Activated CD4-positive, alpha-beta T cell treated with anti-CD3 and anti-CD28 coated beads, Interleukin-2, amount 50 U/mL, for 16 hours (primary cell): ENCODE data around the gene DPAGT1.
"Not testable (repeated sequence)": the region's sequence is repeated elsewhere in the genome, so short reads cannot be mapped to it uniquely, and the experiment has no call there.

Experiments used
- DNase-seq: peaks from one replicate; pipeline ENCODE4 v3.0.0-alpha.2; 2020

Gene DPAGT1

DNA sequence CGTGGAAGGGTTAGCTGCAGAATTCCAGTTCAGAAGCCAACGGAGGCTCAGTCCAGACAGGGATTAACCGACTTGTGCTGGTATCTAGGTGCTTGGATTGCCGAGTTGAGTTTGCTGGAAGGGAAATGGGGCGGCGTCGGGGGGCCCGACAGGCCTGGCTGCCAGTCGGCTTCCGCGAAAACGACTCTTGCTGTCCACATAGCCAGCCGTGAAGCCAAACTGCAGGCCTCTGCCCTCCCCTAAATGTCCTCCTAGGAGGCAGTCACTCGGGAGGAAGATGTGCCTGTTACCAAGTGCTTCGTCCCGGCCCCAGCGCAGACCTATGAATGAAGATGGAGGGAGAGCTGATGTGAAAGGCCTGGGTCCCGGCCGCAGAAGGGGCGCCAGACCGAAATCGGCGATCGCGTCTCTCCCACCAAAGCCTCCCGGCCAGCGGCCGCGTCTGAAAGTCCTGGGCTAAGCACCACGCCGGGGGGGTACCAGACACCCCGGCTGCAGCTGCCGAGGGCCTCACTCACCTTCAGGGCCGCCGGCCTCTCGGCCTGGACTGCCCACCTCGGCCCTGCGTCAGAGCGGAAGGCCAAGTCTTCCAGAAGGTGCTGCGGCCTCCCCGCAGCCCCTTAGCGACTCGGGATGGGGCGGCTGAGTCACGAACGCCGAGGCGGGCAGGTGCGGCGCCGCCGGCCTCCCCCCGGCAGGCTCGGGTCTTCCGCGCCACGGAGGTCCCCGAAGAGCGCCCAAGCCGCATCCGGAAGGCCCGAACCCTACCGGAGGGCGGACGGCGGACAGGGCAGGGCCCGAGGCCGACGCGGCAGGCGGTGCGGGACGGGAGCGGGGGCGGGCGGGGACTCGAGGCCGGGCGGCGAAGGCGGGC, 7.5 kb downstream of the DPAGT1 start:
- peak; percentile 44 for DNase-seq

DNA sequence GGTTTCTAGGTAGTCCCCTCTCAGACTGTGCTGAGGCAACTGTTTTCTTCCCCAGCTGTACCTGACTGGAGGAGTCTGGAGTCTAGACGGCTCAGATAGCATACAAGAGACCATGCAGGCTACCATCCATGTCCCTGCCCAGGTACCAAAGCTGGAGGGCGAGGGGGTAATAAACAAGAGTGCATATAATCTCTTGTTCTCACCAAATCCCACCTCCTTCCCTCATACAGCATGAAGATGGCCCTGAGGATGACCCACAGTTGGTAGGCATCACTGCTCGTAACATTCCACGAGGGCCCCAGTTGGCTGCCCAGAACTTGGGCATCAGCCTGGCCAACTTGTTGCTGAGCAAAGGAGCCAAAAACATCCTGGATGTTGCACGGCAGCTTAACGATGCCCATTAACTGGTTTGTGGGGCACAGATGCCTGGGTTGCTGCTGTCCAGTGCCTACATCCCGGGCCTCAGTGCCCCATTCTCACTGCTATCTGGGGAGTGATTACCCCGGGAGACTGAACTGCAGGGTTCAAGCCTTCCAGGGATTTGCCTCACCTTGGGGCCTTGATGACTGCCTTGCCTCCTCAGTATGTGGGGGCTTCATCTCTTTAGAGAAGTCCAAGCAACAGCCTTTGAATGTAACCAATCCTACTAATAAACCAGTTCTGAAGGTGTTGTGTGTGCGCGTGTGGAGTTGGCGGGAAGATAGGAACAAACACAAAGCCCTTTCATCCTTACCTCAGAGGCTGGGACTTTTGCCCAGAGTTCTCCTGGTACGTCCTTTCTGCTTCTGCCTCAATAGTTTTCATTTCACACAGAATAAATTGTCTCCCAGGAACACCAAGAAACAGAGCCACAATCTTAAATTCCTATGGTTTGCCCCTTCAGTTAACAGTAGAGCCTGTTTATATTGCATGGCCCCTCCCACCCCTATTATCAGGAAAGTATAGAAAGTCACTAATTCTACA, 8.5 kb downstream of the DPAGT1 start:
- no peak for DNase-seq

DNA sequence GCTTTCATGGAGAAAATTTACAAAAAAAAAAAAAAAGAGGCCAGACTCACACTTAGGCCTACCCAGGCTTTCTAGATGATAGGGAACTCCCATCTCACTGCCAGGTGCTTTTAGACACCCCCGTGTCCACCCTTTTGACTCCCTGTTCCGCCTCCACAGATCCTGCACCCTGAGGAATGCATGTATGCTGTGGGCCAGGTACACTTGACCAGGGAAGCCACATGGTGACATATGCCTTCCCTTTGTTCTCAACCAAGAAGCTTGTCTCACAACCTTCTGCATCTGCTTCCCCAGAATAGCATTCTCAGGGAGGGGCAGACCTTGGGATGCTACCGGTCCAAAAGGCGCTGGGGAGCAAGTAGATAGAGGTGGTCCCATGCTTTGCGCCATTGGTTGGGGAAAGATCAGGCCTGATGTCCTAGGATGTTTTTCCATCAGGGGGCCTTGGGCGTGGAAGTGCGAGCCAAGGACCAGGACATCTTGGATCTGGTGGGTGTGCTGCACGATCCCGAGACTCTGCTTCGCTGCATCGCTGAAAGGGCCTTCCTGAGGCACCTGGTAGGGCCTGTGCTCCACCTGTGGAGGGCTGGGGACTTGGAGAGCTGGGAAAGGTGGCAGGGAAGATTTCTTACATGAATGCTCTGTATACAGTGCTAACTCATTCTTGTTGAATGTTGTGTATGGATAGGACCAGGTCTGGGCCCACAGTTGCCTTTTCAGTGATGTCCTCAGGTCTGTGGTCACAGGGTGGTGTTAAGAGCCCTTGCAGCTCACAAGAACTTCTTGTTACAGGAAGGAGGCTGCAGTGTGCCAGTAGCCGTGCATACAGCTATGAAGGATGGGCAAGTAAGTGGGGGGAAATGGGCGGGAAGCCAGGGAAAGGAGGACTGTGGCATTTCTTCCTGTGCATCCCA, 9.4 kb downstream of the DPAGT1 start:
- peak; percentile 38 for DNase-seq

DNA sequence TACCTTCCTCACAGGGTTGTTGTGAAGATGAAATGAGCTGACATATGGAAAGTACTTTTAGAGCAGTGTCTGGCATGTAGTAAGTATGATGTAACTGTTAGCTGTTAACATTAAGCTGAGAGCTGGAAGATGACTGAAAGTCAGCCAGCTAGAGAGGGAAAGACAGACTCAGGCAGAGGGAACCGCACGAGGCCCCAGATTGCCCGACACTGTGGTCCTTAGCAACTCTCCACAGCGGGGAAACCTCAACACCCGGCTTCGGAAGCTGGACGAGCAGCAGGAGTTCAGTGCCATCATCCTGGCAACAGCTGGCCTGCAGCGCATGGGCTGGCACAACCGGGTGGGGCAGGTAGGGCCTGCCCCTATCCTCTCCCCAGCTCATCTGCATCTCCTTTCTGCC, 10.5 kb downstream of the DPAGT1 start:
- no peak for DNase-seq

DNA sequence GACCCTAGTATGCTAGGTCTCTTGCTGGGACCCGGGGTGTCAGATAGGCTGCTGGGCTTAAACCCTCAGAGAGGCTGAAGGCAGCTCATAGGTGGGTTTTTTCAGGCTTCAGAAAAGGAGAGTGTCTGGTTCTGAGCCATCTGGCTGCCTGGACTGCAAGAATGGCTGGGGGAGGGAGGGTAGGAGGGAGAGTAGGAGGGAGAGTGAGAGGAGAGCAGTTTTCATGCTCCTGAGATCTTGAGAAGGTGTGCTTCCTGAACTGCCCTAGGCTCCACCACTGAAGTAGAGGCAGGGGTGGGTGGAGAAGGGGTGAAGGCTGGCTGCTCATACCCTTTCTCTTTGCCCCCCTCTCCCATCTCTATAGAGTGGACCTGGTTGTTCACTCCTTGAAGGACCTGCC, 12.3 kb downstream of the DPAGT1 start:
- no peak for DNase-seq

DNA sequence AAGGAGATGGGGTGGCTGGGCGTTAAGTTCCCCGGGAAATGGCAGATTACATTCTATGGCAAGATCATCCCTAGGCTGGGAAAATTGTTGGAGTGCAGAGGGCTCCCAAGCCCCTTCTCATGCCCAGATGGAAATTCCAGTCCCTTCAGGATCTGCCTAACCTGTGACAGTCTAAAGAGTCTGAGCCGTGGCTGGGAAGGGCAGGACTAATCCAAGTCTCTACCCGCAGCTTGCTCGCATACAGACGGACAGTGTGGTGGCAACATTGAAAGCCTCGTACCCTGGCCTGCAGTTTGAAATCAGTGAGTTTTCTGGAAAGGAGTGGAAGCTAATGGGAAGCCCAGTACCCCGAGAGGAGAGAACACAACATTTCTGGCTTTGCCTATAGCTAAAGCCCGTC, 13.2 kb downstream of the DPAGT1 start:
- no peak for DNase-seq

DNA sequence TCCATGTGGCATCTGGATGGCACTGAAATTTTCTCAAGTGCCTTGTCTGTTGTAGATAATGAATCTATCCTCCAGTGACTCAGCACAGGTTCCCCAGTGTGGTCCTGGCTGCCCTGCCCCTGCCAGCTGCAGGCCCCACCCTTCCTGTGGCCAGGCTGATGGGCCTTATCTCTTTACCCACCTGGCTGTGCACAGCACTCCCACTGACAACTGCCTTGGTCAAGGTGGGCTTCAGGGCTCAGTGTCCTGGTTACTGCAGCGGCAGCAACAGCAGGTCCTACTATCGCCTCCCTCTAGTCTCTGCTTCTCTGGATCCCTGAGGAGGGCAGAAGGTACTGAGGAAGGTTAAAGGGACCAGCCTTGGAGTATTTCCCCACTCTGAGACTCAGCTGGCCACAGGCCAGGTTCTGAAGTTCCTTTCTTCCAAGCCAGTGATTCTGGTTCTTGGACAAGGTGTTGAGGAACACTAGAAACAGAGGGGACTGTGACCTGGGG, 13.9 kb downstream of the DPAGT1 start:
- no peak for DNase-seq

DNA sequence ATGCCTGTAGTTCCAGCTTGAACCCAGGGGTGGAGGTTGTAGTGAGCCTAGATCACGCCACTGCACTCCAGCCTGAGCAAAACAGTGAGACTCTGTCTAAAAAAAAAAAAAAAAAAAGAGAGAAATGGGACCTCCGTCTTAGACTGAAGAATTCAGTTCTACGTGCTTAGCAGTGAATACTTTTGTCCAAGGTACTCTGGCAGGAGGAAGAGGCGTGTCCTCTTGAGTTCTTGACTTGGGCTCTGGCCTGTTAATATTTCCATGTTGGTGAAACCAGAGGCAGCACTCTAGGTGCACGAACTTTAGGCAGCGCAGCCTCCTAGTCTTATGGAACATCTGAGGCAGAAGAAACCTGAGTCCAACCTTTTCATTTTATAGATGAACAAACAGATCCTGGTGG, 14.5 kb downstream of the DPAGT1 start:
- no peak for DNase-seq

DNA sequence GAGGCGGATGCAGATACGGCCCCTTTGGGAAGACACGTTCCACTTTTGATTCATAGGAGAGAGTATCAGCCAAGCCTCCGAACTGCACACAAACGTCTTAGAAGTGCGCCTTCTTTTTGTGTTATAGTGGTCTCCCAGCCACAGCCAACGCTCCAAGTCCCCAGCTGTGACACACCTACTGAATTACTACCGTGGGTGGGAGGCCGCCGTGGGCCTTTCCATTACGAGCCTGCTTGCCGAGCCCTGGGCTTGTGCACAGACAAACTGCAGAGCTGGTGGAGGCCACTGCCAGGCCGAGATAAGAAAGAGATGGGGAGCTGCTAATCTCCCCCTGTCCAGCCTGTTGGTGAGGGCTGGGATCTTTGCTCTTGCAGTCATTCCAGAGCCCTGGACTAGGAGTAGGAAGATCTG, 16.2 kb downstream of the DPAGT1 start:
- no peak for DNase-seq

DNA sequence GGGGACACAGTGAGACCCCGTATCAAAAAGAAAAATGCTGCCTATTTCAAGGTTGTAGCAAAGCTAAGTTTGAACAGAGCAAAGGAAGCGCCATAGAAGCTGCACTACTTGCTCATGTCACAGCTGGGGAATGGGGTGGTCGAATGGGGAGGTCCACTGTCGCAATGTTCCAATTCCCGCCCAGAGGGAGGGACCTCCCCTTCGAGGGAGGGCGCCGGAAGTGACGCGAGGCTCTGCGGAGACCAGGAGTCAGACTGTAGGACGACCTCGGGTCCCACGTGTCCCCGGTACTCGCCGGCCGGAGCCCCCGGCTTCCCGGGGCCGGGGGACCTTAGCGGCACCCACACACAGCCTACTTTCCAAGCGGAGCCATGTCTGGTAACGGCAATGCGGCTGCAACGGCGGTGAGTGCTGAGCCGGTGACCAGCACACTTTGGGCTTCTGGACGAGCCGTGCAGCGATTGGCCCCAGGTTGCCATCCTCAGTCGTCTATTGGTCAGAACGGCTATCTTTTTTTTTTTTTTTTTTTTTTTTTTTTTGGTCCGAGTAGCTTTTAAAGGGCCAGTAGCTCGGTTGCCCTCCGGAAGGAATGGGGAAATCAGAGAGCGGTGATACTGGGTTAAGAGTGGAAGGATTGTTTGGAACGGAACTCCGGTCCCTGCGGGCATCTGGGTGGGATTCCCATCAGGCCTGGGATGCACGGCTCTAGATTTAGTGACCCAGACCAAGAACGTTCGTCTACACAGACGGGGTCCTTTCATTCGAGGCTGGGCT, 16.8 kb downstream of the DPAGT1 start, which contains the start of gene HMBS:
Gene HMBS, plus strand, starts transcription at position 219 of the 774 bp plus-strand sequence. Its CDS starts 153 bp downstream, at position 372.
- DNase-seq, result peak; percentile 94

DNA sequence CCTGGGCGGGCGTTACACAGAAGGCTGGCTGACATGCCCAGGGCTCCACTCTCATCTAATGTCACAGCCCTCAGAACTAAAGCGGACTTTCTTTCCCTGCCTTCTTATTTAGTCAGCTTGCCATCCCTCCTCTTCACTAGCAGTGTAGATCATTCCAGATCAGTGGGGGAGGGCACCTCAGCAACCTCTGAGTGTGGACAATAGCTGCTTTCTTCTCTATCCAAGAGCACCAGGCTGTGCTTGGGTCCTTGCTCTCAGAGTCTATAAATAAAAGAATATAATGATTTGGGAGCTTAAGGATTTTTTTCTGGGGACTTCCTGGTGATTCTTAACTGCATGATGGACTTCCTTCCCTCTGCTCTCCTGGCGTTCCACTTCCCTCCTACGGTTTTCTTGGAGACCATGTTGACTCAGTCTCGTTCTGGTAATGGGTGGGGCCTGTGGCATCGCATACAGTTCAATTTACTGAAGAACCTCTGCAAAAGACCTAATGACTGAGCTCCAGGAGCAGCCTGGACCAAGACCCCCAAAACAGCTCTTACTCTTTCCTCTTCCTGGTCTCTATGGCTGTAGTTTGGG, 19.9 kb downstream of the DPAGT1 start:
- DNase-seq, result no peak

DNA sequence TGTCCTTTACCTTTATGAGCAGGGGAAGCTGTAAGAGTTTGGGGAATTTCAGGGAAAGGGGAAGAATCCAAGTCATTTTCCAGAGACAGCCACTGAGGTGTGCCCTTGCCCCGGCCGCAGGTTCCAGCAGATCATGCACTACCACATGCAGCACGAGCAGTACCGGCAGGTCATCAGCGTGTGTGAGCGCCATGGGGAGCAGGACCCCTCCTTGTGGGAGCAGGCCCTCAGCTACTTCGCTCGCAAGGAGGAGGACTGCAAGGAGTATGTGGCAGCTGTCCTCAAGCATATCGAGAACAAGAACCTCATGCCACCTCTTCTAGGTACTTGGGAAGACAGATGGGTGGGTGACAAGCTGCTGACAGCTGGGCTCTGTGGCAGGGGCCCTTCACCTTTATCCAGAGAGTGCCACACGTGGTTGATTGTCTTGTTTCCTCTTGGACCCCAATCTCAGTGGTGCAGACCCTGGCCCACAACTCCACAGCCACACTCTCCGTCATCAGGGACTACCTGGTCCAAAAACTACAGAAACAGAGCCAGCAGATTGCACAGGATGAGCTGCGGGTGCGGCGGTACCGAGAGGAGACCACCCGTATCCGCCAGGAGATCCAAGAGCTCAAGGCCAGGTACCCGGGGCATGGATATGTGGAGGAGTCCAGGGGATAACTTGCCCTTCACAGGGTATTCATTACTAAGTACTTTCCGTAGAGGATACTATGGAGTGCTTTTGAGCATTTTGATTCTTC, 22.8 kb downstream of the DPAGT1 start:
- DNase-seq, result no peak

DNA sequence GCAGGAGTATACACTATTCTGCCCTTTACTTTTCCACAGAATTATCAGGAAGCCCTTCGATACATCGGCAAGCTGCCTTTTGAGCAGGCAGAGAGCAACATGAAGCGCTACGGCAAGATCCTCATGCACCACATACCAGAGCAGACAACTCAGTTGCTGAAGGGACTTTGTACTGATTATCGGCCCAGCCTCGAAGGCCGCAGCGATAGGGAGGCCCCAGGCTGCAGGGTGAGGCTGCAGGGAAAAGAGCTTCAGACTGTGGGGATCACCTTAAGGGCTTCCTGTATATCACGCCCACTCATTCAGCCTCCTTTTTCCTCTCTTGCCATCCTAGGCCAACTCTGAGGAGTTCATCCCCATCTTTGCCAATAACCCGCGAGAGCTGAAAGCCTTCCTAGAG, 23.8 kb downstream of the DPAGT1 start:
- no peak for DNase-seq

DNA sequence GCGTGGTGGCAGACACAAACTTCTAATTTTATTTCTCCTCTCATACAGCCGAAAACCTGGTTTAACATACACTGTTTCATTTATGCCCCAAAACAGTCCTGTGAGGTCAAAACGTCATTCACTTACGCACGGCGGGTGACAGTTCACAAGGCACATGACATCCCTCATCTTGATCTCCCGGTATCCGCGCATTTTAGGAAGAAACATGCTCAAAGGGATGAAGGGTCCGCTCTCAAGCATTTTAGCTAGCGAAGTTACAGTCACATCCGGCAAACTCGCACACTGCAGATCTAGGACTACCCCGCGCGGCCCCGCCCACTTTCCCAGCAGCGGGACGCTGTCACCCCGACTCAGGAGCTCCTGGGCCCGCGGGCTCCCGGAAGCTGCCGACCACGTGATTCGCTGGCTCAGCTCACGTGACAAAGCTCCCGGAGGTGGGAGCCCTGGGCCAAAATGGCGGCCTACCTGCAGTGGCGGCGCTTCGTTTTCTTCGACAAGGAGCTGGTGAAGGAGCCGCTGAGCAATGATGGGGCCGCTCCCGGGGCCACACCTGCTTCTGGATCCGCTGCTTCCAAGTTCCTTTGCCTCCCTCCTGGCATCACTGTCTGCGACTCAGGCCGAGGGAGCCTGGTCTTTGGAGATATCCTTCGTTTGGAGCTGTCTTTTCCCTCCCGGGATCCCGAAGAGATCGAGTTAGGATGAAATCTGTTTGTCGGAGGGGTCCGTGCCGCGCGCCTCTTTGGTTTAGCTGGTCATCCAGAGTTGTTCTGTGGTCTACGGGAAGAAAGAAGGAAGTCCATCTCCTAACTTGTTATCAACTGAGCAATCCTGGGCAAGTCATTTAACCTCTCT, 34.1 kb downstream of the DPAGT1 start, which contains the start of gene VPS11:
Gene VPS11, plus strand, starts transcription at position 448 of the 852 bp plus-strand sequence. Its CDS starts 6 bp downstream, at position 454.
- peak; percentile 98 for DNase-seq

DNA sequence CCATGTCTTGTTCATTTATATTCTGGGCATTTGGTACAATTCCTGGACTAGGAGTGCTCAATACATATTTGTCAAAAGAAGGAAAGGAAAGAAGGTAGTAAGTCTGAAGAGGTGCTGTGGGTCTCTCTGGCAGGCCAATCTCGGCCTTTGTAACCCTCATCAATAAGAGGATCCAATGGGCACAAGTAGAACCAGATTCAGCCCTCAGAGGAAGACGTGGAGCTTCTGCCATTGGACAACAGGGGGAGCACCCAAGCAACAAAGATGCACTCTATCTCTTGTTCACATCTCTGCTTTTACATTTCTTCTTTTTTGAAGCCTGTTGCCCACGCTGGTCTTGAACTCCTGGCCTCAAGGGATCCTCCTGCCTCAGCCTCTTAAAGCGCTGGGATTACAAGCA, 36.3 kb downstream of the DPAGT1 start:
- peak; percentile 56 for DNase-seq

DNA sequence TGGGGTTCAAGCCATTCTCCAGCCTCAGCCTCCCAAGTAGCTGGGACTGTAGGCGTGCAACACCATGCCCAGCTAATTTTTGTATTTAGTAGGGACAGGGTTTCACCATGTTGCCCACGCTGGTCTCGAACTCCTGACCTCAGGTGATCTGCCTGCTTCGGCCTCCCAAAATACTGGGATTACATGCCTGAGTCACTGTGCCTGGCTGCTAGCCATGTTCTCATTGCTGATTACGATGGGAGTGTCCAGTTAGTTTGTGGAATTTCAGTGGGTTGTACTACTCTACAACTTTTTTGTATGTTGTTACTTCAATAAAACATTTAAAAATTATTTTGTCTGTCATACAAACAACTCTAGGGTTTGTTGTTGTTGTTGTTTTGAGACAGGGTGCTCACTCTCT, 38.9 kb downstream of the DPAGT1 start:
- DNase-seq, result no peak

DNA sequence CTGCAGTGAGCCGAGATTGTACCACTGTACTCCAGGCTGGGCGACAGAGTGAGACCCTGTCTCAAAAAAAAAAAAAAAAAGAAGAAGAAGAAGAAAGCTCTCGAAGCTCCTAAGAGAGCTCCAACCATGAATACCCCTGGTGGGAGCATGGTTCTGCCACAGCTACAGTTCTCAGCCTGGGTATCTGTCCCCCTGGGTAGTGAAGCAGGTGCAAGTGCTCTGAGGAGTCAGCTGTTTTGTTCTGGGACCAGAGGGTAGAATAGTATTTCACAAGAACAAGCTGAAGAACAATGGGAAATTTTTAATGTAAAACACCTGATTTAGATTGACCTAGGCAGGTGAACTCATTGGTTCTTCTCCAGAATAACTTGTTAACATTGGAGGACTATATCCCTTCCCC, 40.4 kb downstream of the DPAGT1 start:
- no peak for DNase-seq

DNA sequence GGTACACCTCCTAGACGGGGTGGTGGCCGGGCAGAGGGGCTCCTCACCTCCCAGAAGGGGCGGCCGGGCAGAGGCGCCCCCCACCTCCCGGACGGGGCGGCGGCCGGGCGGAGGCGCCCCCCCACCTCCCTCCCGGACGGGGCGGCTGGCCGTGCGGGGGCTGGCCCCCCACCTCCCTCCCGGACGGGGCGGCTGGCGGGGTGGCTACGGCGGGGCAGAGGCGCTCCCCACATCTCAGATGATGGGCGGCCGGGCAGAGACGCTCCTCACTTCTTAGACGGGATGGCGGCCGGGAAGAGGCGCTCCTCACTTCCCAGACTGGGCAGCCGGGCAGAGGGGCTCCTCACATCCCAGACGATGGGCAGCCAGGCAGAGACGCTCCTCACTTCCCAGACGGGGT, 42.5 kb downstream of the DPAGT1 start:
- DNase-seq, result not testable (repeated sequence)
